ENCODE results near the gene DSC1.

DNA sequence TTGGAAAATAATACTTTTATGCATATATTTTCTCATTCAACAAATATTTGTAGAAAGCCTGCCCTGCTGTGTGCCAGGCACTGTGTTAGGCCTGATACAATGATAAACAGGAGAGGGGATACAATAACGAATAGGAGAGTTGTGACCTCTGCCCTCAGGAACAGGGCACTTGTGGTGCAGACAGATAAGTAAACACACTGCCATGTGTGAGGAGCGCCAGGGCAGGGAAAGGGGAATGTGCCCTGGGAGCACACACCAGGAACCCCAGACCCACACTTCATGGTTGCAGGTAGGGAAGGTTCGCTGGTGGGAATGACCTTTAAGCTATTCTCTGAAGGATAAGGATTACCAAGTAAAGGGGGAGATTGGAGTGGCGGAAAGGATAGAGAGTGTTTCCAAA is 42.2 kb upstream of the DSC1 start:
- no peak for TF ChIP-seq GATA2 (IDR thresholded peaks at IDR 0.05; ENCODE audit: low read depth, low read length)
- TF ChIP-seq GATA3 (IDR thresholded peaks at IDR 0.05; ENCODE audit: low read depth, low read length), result no peak

Data from SH-SY5Y (cell line).